ENCODE data around the gene BUD31.

- TF ChIP-seq, protein P1, sequence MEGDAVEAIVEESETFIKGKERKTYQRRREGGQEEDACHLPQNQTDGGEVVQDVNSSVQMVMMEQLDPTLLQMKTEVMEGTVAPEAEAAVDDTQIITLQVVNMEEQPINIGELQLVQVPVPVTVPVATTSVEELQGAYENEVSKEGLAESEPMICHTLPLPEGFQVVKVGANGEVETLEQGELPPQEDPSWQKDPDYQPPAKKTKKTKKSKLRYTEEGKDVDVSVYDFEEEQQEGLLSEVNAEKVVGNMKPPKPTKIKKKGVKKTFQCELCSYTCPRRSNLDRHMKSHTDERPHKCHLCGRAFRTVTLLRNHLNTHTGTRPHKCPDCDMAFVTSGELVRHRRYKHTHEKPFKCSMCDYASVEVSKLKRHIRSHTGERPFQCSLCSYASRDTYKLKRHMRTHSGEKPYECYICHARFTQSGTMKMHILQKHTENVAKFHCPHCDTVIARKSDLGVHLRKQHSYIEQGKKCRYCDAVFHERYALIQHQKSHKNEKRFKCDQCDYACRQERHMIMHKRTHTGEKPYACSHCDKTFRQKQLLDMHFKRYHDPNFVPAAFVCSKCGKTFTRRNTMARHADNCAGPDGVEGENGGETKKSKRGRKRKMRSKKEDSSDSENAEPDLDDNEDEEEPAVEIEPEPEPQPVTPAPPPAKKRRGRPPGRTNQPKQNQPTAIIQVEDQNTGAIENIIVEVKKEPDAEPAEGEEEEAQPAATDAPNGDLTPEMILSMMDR (IDR thresholded peaks at IDR 0.05; ENCODE audit: insufficient read depth, low read depth, low read length) = no peak
- TF ChIP-seq EZH2 (IDR thresholded peaks at IDR 0.05; ENCODE audit: insufficient read depth, low read length) = no peak
Measured at GRCh38 chr7:99392046-99392445, 16.7 kb upstream of the BUD31 start.

All from astrocyte (in vitro differentiated cells and primary cell).